Right cardiac atrium (tissue), 5 donors: ENCODE data around the gene EIF2B5. TPM values are rescaled to one million over a fixed set of nuclear protein-coding genes. Genes with fewer than 3 reads are reported as not detected.
"Not testable (repeated sequence)": the region's sequence is repeated elsewhere in the genome, so short reads cannot be mapped to it uniquely, and the experiment has no call there.

ENCODE experiments used
- ATAC-seq, 2 donors: fragments of 200-7000 bp; cut with Tn5 transposase; one replicate each; pipeline versions ENCODE4 v1.8.0 to v1.9.1; 2020; ENCODE audit warnings: moderate library complexity in 2 of 2, mild to moderate bottlenecking in 1 of 2
- DNase-seq, 3 donors: peaks; one replicate each; pipeline ENCODE4 v3.0.0-alpha.2; 2020
- H3K27ac ChIP-seq: one replicate; pipeline ENCODE4 v1.5.1; 2013; ENCODE audit warnings: mild to moderate bottlenecking, low read length, control low read depth, moderate library complexity
- H3K27me3 ChIP-seq: one replicate; pipeline ENCODE4 v1.6.1; 2013; ENCODE audit not compliant: control insufficient read depth, insufficient read depth
- H3K4me1 ChIP-seq: one replicate; pipeline ENCODE4 v1.6.1; 2013; ENCODE audit warnings: low read length; ENCODE audit not compliant: control insufficient read depth, insufficient read depth
- H3K4me3 ChIP-seq: one replicate; pipeline ENCODE4 v1.5.1; 2013; ENCODE audit warnings: low read length, control low read depth
- H3K9me3 ChIP-seq: one replicate; pipeline ENCODE4 v1.6.1; 2013; ENCODE audit warnings: low read length; ENCODE audit not compliant: control insufficient read depth
- WGBS: extraction: QIAGEN DNeasy Blood & Tissue Kit; methylation state at CpG from one replicate; pipeline ENCODE4 v1.1.7; 2013; 5-methylcytosine and 5-hydroxymethylcytosine counted together
- intact Hi-C, 4 donors: fragments of 100-400 bp; cut with DNase I; formaldehyde crosslinking; loops; one replicate each; pipeline versions ENCODE4 v1.11.0 to v1.14.0; 2022 to 2023
- long read RNA-seq, 4 donors: library from polyadenylated mRNA; unstranded; transcript quantifications; one replicate each; pipeline ENCODE4 v2.0.0, GENCODE V29; 2020 to 2021
- polyA plus RNA-seq: library from polyadenylated mRNA; stranded (reverse); fragments of 200-250 nt; gene quantifications from one replicate; pipeline ENCODE4 v1.2.3, GENCODE V29; 2013
- total RNA-seq, 4 donors: library from RNA; stranded (reverse); fragmentation: NEBNext Ultra II Directional; extraction: Animal tissue kit (Norgen Biotek cat#: 25700); gene quantifications; one replicate each; pipeline ENCODE4 v1.2.1, GENCODE V29; 2021
- donor health status: healthy with polysubstance abuse.
- donor health status: DM: no; HTN: yes; CAD: no.
- donor health status: DM: no; HTN: no; CAD: no.
- donor health status: DM: no; HTN: yes; CAD: no; lungs with severe emphysema.
- donor health status: DM: yes; HTN: yes; CAD: no.

Gene EIF2B5
- total RNA-seq: 10 to 100 TPM; 30.8 to 34.5 (median 33.0) TPM
- polyA plus RNA-seq: 28.3 TPM
- long read RNA-seq, donor 1, transcript EIF2B5-201 (16 exons, 2,656 nt): major isoform, 92 of 110 reads
- long read RNA-seq, donor 1, partial matches to known transcripts: 2 of 110 reads
- long read RNA-seq, donor 1, other reads (novel, unspliced or antisense): 11 of 110 reads
- long read RNA-seq, donor 2, transcript EIF2B5-201 (16 exons, 2,656 nt): major isoform, 48 of 54 reads
- long read RNA-seq, donor 2, partial matches to known transcripts: 2 of 54 reads
- long read RNA-seq, donor 2, other reads (novel, unspliced or antisense): 3 of 54 reads
- long read RNA-seq, donor 3, transcript EIF2B5-201 (16 exons, 2,656 nt): major isoform, 53 of 72 reads
- long read RNA-seq, donor 3, partial matches to known transcripts: 7 of 72 reads
- long read RNA-seq, donor 3, other reads (novel, unspliced or antisense): 9 of 72 reads
- long read RNA-seq, donor 4, transcript EIF2B5-201 (16 exons, 2,656 nt): major isoform, 52 of 65 reads
- long read RNA-seq, donor 4, partial matches to known transcripts: 2 of 65 reads
- long read RNA-seq, donor 4, other reads (novel, unspliced or antisense): 6 of 65 reads

DNA sequence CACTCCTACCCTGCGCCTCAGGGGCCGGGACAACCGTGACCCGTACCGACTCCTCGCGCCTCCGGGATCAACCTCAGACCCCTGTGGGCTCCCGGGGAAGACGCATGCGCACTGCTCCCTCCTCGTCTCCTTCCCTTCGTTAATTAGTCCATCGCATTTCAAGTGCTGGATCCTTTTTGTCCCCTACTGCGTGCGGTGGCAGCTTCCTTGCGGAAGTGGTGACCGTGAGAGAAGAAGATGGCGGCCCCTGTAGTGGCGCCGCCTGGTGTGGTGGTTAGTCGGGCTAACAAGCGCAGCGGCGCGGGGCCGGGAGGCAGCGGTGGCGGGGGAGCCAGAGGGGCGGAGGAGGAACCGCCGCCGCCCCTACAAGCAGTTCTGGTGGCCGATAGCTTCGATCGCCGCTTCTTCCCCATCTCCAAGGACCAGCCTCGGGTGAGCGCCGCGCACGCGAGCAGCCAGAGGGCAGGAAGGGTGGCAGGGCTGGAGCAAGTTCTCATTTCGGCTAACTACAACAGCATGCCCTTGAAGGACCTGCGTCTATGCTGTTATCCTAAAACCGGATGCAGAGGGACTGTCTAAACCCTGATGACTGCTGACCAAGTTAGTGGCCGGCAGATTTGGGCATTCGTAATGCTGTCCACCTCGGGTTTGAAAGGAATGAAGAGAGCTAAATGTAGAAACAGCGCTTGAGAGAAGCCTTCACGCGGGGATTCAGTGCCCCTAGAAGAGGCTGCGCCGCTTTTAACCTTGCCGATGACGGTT, at the start of gene EIF2B5:
Gene EIF2B5 (plus strand): TSS at position 210 of the 762 bp plus-strand sequence. CDS start 28 bp downstream, at position 238.
- peak; percentile 95 to 97 (median 96) for DNase-seq
- H3K4me1 ChIP-seq: peaks cover 2% of the 10 kb centered on the region
- intact Hi-C loops: no loop called here
- H3K9me3 ChIP-seq: no peaks in the 10 kb centered on the region
- peak; percentile 96 for ATAC-seq
- H3K27me3 ChIP-seq: no peaks in the 10 kb centered on the region
- under 1% methylated on average over 56 of the region's 56 CpGs for WGBS
- H3K4me3 ChIP-seq: peak within 1 kb of the TSS; percentile 53
- H3K27ac ChIP-seq: peak within 1 kb of the TSS; percentile 82

GRCh38 chr3:184085389-184085852, 49.7 kb upstream of the EIF2B5 start:
- Histone ChIP-seq H3K9me3 (no peaks in the 10 kb centered on the region), H3K4me3 (no peak overlapping the region), H3K27ac (no peak overlapping the region), H3K27me3 (no peaks in the 10 kb centered on the region), H3K4me1 (no peaks in the 10 kb centered on the region)
- DNase-seq: no peak
- intact Hi-C loops: no loop called here
- WGBS: 49% methylated on average over 3 of the region's 3 CpGs
- no peak for ATAC-seq

DNA sequence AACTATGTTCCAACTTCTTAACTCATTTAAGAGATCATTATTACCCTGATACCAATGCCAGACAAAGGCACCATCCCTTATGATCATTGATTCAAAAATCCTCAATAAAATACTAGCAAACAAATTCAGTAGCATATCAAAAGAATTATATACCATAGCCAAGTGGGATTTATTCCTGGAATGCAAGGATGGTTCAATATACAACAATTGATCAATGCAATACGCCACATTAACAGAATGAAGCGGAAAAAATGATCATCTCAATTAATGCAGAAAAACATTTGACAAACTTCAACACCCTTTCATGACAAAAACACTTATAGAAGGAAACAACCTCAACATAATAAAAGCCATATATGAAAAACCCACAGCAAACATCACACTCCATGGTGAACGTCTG, 43.0 kb upstream of the EIF2B5 start:
- H3K27ac ChIP-seq: no peak overlapping the region
- H3K27me3 ChIP-seq: no peaks in the 10 kb centered on the region
- no peak for ATAC-seq
- H3K4me1 ChIP-seq: no peaks in the 10 kb centered on the region
- DNase-seq: no peak
- intact Hi-C loops: no loop called here
- no peak overlapping the region for H3K4me3 ChIP-seq
- no peaks in the 10 kb centered on the region for H3K9me3 ChIP-seq
- 94% methylated on average over 3 of the region's 3 CpGs for WGBS

- no peaks in the 10 kb centered on the region for H3K27me3 ChIP-seq
Observed at GRCh38 chr3:184096811-184097383, 38.3 kb upstream of the EIF2B5 start, which contains the start of gene HTR3E. Gene HTR3E (plus strand): TSS chr3:184097064. CDS start chr3:184097530, 466 bp downstream.

GRCh38 chr3:184097556-184097955, 37.6 kb upstream of the EIF2B5 start:
- Histone ChIP-seq H3K27ac (no peak overlapping the region), H3K4me3 (no peak overlapping the region), H3K27me3 (no peaks in the 10 kb centered on the region), H3K4me1 (no peaks in the 10 kb centered on the region), H3K9me3 (peaks cover 2% of the 10 kb centered on the region)
- intact Hi-C loops: no loop called here
- DNase-seq: no peak
- no peak for ATAC-seq
- WGBS: 89% methylated on average over 6 of the region's 6 CpGs

More at GRCh38 chr3:184096811-184097383, 38.3 kb upstream of the EIF2B5 start, which contains the start of gene HTR3E:
- Histone ChIP-seq H3K4me1 (no peaks in the 10 kb centered on the region), H3K27ac (no peak within 1 kb of the TSS), H3K4me3 (no peak within 1 kb of the TSS), H3K9me3 (peaks cover 2% of the 10 kb centered on the region)
- intact Hi-C loops: no loop called here
- no peak for DNase-seq
- WGBS: 86% methylated on average over 7 of the region's 7 CpGs
- ATAC-seq: no peak

DNA sequence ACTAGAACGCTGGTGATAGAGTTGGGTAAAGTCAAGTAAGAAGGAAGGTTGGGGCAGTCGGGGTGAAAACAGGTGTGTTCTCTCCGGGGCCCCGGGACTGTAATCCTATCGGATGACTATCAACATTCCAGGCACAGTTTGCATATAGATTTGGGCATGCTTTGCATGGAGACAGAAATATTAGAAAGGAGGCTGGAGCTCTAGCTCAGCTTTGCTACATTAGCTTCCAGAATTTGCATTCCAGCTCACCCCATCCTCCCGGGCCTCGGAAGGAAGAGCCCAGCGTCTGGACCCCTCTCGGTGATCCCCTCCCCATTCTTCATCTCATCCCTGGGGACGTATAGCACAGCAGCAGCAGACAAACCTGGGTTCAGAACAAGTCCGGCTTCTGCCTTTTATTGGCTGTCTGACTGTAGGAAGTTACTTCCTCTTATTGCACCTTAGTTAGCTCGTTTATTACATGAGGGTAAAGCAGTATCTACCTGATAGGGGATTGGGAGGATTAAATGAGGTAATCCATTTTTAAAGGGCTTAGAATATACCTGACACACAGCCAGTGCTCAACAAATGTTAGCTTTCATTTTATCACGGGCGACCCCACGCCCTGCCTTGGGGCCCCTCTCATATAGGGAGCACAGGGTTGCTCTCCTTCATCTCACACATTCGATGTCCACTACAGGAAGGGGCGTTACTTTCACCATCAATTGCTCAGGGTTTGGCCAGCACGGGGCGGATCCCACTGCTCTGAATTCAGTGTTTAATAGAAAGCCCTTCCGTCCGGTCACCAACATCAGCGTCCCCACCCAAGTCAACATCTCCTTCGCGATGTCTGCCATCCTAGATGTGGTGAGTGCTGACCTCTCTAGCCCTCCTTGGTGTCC, 35.1 kb upstream of the EIF2B5 start:
- H3K4me3 ChIP-seq: no peak overlapping the region
- 69% methylated on average over 24 of the region's 24 CpGs for WGBS
- no peaks in the 10 kb centered on the region for H3K27me3 ChIP-seq
- H3K9me3 ChIP-seq: peaks cover 2% of the 10 kb centered on the region
- intact Hi-C loops: no loop called here
- no peak for ATAC-seq
- no peak overlapping the region for H3K27ac ChIP-seq
- H3K4me1 ChIP-seq: no peaks in the 10 kb centered on the region
- DNase-seq: no peak

GRCh38 chr3:184110316-184110725, 24.8 kb upstream of the EIF2B5 start:
- H3K27me3 ChIP-seq: peaks cover 2% of the 10 kb centered on the region
- no peaks in the 10 kb centered on the region for H3K9me3 ChIP-seq
- intact Hi-C loops: no loop called here
- no peaks in the 10 kb centered on the region for H3K4me1 ChIP-seq
- ATAC-seq: no peak
- 45% methylated on average over 7 of the region's 7 CpGs for WGBS
- H3K27ac ChIP-seq: no peak overlapping the region
- H3K4me3 ChIP-seq: no peak overlapping the region
- DNase-seq: no peak

DNA sequence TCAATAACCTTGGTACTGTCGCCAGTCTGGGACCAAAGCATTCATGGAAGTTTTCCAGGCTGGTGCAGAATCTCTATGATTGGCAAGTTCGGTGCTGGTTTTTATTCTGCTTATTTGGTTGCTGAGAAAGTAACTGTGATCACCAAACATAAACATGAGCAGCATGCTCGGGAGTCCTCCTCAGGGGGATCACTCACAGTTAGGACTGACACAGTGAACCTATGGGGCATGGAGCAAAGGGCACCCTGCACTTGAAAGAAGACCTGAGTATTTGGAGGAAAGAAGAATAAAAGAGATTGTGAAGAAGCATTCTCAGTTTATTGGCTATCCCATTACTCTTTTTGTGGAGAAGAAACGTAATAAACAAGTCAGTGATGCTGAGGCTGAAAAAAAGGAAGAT, 19.1 kb upstream of the EIF2B5 start:
- intact Hi-C loops: no loop called here
- Histone ChIP-seq H3K4me1 (no peaks in the 10 kb centered on the region), H3K4me3 (no peak overlapping the region), H3K27me3 (peaks cover 2% of the 10 kb centered on the region), H3K9me3 (no peaks in the 10 kb centered on the region), H3K27ac (no peak overlapping the region)
- DNase-seq (no peak), ATAC-seq (no peak)
- WGBS: 83% methylated on average over 4 of the region's 4 CpGs

DNA sequence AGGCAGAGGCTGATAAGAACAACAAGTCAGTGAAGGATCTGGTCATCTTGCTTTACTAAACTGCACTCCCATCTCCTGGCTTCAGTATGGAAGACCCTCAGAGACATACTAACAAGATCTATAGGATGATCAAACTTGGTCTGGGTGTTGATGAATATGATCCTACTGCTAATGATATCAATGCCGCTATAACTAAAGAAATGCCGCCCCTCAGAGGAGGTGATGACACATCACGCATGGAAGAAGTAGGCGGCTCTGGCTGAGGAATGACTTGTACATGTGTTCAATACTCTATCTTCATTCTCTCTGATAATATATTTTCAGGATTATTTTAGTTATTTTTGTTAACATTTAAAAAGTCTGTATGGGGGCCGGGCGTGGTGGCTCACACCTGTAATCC, 17.5 kb upstream of the EIF2B5 start:
- no peak overlapping the region for H3K4me3 ChIP-seq
- no peak overlapping the region for H3K27ac ChIP-seq
- H3K4me1 ChIP-seq: no peaks in the 10 kb centered on the region
- H3K27me3 ChIP-seq: peaks cover 2% of the 10 kb centered on the region
- intact Hi-C loops: no loop called here
- DNase-seq (no peak), ATAC-seq (no peak)
- H3K9me3 ChIP-seq: no peaks in the 10 kb centered on the region
- WGBS: 81% methylated on average over 6 of the region's 6 CpGs

- H3K27ac ChIP-seq, H3K4me3 ChIP-seq, H3K9me3 ChIP-seq, H3K27me3 ChIP-seq, DNase-seq, H3K4me1 ChIP-seq, intact Hi-C loops, ATAC-seq: not testable (repeated sequence)
- WGBS: 94% methylated on average over 8 of the region's 8 CpGs
Observed at GRCh38 chr3:184121031-184121430, 14.1 kb upstream of the EIF2B5 start.
